K562 (cell line): ENCODE data around the gene SBF1.

Experiments used
- CHD4 ChIP-seq: fragments of 200-600 bp; sonication (generic); IDR thresholded peaks from 3 replicates; pipeline ENCODE4 v1.6.1; 2012; ENCODE audit warnings: low read depth, mild to moderate bottlenecking, mixed read lengths, low read length, inconsistent platforms; ENCODE audit not compliant: insufficient read depth, insufficient replicate concordance, poor library complexity, severe bottlenecking
- EP300 ChIP-seq: IDR thresholded peaks from 2 replicates; pipeline ENCODE4 v1.6.1; 2012; ENCODE audit warnings: low read length, improper control_type of control experiment
- KLF13 ChIP-seq: fragments of 450-650 bp; IDR thresholded peaks from 2 replicates; pipeline ENCODE4 v1.6.1; 2016; ENCODE audit warnings: missing genetic modification characterization, low read depth, mild to moderate bottlenecking, missing compliant biosample characterization, moderate library complexity, borderline replicate concordance
- KLF16 ChIP-seq: IDR thresholded peaks from 2 replicates; pipeline ENCODE4 v1.6.1; 2016; ENCODE audit warnings: antibody characterized with exemption
- POLR2A ChIP-seq: fragments of 450-650 bp; conservative IDR thresholded peaks from 2 replicates; pipeline ENCODE4 v1.6.1; 2016
- POLR2AphosphoS5 ChIP-seq: IDR thresholded peaks from 2 replicates; pipeline ENCODE4 v1.6.1; 2011; ENCODE audit warnings: mild to moderate bottlenecking, low read depth, low read length, moderate library complexity; ENCODE audit not compliant: control insufficient read depth, insufficient read depth
- RBM25 ChIP-seq: fragments of 200-400 bp; formaldehyde crosslinking; IDR thresholded peaks from 2 replicates; pipeline ENCODE4 v1.6.1; 2018; ENCODE audit warnings: low read length, low read depth, moderate library complexity; ENCODE audit not compliant: severe bottlenecking
- SP1 ChIP-seq: sonication (generic); formaldehyde crosslinking; IDR thresholded peaks from 2 replicates; pipeline ENCODE4 v1.8.1; 2022; ENCODE audit warnings: mild to moderate bottlenecking, missing genetic modification reagents
- YY1 ChIP-seq, 3 experiments: IDR thresholded peaks; 2 replicates each; pipeline ENCODE4 v1.6.1; 2011; ENCODE audit warnings: low read length in 2 of 3, mild to moderate bottlenecking in 2 of 3, moderate library complexity in 2 of 3, borderline replicate concordance in 1 of 3, control low read depth in 1 of 3, low read depth in 1 of 3; ENCODE audit not compliant: insufficient read depth in 3 of 3, insufficient replicate concordance in 2 of 3, control insufficient read depth in 1 of 3, insufficient read length in 1 of 3; ENCODE audit errors: extremely low read depth in 1 of 3
- TF ChIP-seq, protein P1 (sequence below): fragments of 250-450 bp; sonication (Bioruptor Pico); IDR thresholded peaks from 2 replicates; pipeline ENCODE4 v1.8.0; 2021; ENCODE audit warnings: mild to moderate bottlenecking, moderate library complexity
- TF ChIP-seq, protein P2 (sequence below), 3 experiments: IDR thresholded peaks in 2 of 3; conservative IDR thresholded peaks in 1 of 3; 2 replicates each; pipeline ENCODE4 v1.5.1; 2011 to 2012; ENCODE audit warnings: low read length in 3 of 3, mild to moderate bottlenecking in 3 of 3, control low read depth in 2 of 3, improper control_type of control experiment in 1 of 3, inconsistent platforms in 1 of 3, low read depth in 1 of 3, mixed read lengths in 1 of 3, moderate library complexity in 1 of 3; ENCODE audit not compliant: insufficient read depth in 2 of 3
- TF ChIP-seq, protein P3 (sequence below): sonication (generic); formaldehyde crosslinking; IDR thresholded peaks from 2 replicates; pipeline ENCODE4 v1.8.0; 2022; ENCODE audit warnings: missing genetic modification reagents, mild to moderate bottlenecking, borderline replicate concordance
- TF ChIP-seq, protein P4 (sequence below): fragments of 200-600 bp; sonication (generic); IDR thresholded peaks from one replicate; pipeline ENCODE4 v1.6.1; 2012; ENCODE audit warnings: mild to moderate bottlenecking, low read depth, low read length, inconsistent platforms

DNA sequence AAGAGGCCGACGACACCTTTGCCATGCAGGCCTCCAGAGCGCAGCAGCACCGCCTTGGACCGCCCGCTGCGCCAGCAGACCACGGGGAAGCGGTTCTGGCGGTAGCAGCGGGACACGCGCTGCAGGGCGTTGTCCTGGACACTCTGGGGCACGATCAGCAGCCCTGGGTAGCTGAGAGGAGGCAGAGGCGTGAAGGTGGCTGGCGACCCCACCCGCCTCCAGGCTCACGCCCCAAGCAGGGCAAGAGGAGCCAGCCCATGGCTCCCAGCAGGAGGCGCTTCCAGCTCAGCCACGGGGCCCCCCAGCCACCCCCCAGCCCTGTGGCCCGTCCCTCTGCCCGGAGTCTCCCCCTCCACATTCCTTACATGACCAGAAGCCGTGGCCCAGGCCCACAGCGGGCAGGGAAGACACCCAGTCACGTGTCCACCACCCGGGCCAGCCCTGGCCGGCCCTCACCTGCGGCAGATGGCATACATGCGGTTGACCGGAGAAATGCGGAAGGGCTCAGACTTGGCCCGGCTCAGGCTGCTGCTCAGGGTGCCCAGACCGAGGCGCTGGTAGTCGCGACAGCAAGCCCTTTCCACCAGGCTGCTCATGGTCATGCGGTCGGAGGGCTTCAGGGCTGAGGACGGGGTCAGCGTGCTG lies 15.2 kb downstream of the SBF1 start:
- TF ChIP-seq, protein P1, sequence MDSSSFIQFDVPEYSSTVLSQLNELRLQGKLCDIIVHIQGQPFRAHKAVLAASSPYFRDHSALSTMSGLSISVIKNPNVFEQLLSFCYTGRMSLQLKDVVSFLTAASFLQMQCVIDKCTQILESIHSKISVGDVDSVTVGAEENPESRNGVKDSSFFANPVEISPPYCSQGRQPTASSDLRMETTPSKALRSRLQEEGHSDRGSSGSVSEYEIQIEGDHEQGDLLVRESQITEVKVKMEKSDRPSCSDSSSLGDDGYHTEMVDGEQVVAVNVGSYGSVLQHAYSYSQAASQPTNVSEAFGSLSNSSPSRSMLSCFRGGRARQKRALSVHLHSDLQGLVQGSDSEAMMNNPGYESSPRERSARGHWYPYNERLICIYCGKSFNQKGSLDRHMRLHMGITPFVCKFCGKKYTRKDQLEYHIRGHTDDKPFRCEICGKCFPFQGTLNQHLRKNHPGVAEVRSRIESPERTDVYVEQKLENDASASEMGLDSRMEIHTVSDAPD, result no peak
- TF ChIP-seq POLR2A (no peak), RBM25 (no peak), CHD4 (no peak), SP1 (CRISPR knock-in tag) (no peak), YY1 (IDR thresholded peaks at IDR 0.05; ENCODE audit: borderline replicate concordance in 1 of 3, control insufficient read depth in 1 of 3, extremely low read depth in 1 of 3, insufficient read depth in 3 of 3, insufficient read length in 1 of 3, insufficient replicate concordance in 2 of 3, low read depth in 1 of 3, low read length in 2 of 3) (no peak), POLR2AphosphoS5 (no peak), KLF16 (no peak), KLF13 (tag) (no peak), EP300 (no peak)
- TF ChIP-seq, protein P2, sequence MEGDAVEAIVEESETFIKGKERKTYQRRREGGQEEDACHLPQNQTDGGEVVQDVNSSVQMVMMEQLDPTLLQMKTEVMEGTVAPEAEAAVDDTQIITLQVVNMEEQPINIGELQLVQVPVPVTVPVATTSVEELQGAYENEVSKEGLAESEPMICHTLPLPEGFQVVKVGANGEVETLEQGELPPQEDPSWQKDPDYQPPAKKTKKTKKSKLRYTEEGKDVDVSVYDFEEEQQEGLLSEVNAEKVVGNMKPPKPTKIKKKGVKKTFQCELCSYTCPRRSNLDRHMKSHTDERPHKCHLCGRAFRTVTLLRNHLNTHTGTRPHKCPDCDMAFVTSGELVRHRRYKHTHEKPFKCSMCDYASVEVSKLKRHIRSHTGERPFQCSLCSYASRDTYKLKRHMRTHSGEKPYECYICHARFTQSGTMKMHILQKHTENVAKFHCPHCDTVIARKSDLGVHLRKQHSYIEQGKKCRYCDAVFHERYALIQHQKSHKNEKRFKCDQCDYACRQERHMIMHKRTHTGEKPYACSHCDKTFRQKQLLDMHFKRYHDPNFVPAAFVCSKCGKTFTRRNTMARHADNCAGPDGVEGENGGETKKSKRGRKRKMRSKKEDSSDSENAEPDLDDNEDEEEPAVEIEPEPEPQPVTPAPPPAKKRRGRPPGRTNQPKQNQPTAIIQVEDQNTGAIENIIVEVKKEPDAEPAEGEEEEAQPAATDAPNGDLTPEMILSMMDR (IDR thresholded peaks at IDR 0.05 in 2 of 3, conservative IDR thresholded peaks at IDR 0.05 in 1 of 3; ENCODE audit: insufficient read depth in 2 of 3, low read depth in 1 of 3, low read length in 3 of 3), result no peak
- TF ChIP-seq, protein P3, sequence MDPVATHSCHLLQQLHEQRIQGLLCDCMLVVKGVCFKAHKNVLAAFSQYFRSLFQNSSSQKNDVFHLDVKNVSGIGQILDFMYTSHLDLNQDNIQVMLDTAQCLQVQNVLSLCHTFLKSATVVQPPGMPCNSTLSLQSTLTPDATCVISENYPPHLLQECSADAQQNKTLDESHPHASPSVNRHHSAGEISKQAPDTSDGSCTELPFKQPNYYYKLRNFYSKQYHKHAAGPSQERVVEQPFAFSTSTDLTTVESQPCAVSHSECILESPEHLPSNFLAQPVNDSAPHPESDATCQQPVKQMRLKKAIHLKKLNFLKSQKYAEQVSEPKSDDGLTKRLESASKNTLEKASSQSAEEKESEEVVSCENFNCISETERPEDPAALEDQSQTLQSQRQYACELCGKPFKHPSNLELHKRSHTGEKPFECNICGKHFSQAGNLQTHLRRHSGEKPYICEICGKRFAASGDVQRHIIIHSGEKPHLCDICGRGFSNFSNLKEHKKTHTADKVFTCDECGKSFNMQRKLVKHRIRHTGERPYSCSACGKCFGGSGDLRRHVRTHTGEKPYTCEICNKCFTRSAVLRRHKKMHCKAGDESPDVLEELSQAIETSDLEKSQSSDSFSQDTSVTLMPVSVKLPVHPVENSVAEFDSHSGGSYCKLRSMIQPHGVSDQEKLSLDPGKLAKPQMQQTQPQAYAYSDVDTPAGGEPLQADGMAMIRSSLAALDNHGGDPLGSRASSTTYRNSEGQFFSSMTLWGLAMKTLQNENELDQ (CRISPR knock-in tag), result no peak
- TF ChIP-seq, protein P4, sequence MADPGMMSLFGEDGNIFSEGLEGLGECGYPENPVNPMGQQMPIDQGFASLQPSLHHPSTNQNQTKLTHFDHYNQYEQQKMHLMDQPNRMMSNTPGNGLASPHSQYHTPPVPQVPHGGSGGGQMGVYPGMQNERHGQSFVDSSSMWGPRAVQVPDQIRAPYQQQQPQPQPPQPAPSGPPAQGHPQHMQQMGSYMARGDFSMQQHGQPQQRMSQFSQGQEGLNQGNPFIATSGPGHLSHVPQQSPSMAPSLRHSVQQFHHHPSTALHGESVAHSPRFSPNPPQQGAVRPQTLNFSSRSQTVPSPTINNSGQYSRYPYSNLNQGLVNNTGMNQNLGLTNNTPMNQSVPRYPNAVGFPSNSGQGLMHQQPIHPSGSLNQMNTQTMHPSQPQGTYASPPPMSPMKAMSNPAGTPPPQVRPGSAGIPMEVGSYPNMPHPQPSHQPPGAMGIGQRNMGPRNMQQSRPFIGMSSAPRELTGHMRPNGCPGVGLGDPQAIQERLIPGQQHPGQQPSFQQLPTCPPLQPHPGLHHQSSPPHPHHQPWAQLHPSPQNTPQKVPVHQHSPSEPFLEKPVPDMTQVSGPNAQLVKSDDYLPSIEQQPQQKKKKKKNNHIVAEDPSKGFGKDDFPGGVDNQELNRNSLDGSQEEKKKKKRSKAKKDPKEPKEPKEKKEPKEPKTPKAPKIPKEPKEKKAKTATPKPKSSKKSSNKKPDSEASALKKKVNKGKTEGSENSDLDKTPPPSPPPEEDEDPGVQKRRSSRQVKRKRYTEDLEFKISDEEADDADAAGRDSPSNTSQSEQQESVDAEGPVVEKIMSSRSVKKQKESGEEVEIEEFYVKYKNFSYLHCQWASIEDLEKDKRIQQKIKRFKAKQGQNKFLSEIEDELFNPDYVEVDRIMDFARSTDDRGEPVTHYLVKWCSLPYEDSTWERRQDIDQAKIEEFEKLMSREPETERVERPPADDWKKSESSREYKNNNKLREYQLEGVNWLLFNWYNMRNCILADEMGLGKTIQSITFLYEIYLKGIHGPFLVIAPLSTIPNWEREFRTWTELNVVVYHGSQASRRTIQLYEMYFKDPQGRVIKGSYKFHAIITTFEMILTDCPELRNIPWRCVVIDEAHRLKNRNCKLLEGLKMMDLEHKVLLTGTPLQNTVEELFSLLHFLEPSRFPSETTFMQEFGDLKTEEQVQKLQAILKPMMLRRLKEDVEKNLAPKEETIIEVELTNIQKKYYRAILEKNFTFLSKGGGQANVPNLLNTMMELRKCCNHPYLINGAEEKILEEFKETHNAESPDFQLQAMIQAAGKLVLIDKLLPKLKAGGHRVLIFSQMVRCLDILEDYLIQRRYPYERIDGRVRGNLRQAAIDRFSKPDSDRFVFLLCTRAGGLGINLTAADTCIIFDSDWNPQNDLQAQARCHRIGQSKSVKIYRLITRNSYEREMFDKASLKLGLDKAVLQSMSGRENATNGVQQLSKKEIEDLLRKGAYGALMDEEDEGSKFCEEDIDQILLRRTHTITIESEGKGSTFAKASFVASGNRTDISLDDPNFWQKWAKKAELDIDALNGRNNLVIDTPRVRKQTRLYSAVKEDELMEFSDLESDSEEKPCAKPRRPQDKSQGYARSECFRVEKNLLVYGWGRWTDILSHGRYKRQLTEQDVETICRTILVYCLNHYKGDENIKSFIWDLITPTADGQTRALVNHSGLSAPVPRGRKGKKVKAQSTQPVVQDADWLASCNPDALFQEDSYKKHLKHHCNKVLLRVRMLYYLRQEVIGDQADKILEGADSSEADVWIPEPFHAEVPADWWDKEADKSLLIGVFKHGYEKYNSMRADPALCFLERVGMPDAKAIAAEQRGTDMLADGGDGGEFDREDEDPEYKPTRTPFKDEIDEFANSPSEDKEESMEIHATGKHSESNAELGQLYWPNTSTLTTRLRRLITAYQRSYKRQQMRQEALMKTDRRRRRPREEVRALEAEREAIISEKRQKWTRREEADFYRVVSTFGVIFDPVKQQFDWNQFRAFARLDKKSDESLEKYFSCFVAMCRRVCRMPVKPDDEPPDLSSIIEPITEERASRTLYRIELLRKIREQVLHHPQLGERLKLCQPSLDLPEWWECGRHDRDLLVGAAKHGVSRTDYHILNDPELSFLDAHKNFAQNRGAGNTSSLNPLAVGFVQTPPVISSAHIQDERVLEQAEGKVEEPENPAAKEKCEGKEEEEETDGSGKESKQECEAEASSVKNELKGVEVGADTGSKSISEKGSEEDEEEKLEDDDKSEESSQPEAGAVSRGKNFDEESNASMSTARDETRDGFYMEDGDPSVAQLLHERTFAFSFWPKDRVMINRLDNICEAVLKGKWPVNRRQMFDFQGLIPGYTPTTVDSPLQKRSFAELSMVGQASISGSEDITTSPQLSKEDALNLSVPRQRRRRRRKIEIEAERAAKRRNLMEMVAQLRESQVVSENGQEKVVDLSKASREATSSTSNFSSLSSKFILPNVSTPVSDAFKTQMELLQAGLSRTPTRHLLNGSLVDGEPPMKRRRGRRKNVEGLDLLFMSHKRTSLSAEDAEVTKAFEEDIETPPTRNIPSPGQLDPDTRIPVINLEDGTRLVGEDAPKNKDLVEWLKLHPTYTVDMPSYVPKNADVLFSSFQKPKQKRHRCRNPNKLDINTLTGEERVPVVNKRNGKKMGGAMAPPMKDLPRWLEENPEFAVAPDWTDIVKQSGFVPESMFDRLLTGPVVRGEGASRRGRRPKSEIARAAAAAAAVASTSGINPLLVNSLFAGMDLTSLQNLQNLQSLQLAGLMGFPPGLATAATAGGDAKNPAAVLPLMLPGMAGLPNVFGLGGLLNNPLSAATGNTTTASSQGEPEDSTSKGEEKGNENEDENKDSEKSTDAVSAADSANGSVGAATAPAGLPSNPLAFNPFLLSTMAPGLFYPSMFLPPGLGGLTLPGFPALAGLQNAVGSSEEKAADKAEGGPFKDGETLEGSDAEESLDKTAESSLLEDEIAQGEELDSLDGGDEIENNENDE, result no peak
